ENCODE results near the gene OR13J1. TPM values are rescaled to one million over a fixed set of nuclear protein-coding genes. Genes with fewer than 3 reads are reported as not detected.

The OR13J1 gene
- total and polyA plus RNA-seq, 2 experiments from 2014 or later: 0.15 TPM; not detected in 1

DNA sequence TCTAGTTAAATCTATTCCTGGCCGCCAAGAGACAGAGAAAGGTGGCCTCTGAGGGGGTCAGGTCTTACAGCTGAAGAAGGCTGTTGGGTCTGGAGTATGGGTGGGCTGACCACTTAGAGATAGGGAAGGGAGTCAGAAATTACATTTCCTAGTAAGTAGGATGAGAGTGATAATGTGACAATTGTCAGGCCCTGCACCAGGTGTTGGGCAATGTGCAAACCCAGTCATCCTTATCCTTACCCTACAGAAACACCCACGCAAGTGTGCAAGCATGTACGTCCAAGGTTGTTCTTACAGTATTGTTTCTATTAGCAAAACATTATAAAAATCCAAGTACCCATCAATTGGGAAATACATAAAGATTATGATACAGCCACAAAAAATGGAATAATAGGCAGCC, 48.6 kb upstream of the OR13J1 start (continued):
- TF ChIP-seq ZNF462 (CRISPR knock-in tag; IDR thresholded peaks at IDR 0.05): no peak
- no peak for TF ChIP-seq NANOG (IDR thresholded peaks at IDR 0.05; ENCODE audit: borderline replicate concordance)
- no peak for TF ChIP-seq EZH2 (IDR thresholded peaks at IDR 0.05; ENCODE audit: low read depth, unreplicated experiment)
- TF ChIP-seq REST (IDR thresholded peaks at IDR 0.05; ENCODE audit: unreplicated experiment): no peak
- TF ChIP-seq STAT1 (IDR thresholded peaks at IDR 0.05; ENCODE audit: unreplicated experiment): no peak

GRCh38 chr9:35917261-35917660, 47.1 kb upstream of the OR13J1 start:
- Histone ChIP-seq H4K20me1 (replicated peaks; ENCODE audit: insufficient read depth) (no peaks in the 10 kb centered on the region), H3K4me2 (no peak overlapping the region), H3K27me3 (ENCODE audit: insufficient read depth) (no peaks in the 10 kb centered on the region), H3F3A (replicated peaks; ENCODE audit: low read depth) (peaks cover 4% of the 10 kb centered on the region; the same call in 1 of the 2 replicates), H3K4me3 (no peak overlapping the region), H2AFZ (no peak overlapping the region), H3K79me2 (replicated peaks; ENCODE audit: insufficient read depth) (no peaks in the 10 kb centered on the region), H3K36me3 (ENCODE audit: insufficient read depth) (no peaks in the 10 kb centered on the region), H3K4me1 (ENCODE audit: insufficient read depth) (peaks cover 3% of the 10 kb centered on the region; the same call in 1 of the 2 replicates), H3K9me2 (ENCODE audit: insufficient read depth) (no peaks in the 10 kb centered on the region), H3K27ac (ENCODE audit: low read depth) (no peak overlapping the region)
- no peak for DNase-seq (ENCODE audit: low spot score)
- Mint-ChIP-seq H3K9me3 (no peaks in the 10 kb centered on the region), H3K4me3 (no peak overlapping the region), H3K27me3 (ENCODE audit: insufficient read depth, low read depth, poor library complexity) (peaks cover 4% of the 10 kb centered on the region), H3K27ac (no peak overlapping the region), H3K36me3 (ENCODE audit: low read depth) (no peaks in the 10 kb centered on the region), H3K4me1 (peaks cover 10% of the 10 kb centered on the region; the same call in 2 of the 3 replicates)
- ATAC-seq: no peak; the same call in 2 of the 3 replicates
- TF ChIP-seq ETS1 (IDR thresholded peaks at IDR 0.05): no peak
- no peak for TF ChIP-seq EZH2phosphoT487 (IDR thresholded peaks at IDR 0.05; ENCODE audit: unreplicated experiment)
- TF ChIP-seq CREB1 (CRISPR knock-in tag; IDR thresholded peaks at IDR 0.05; ENCODE audit: low read depth): no peak

Data from GM23338 (cell line).